ENCODE results near the gene MYO1D.

Gene MYO1D

GRCh38 chr17:32795339-32795979 is 81.5 kb downstream of the MYO1D start:
- Histone ChIP-seq H3K9me2 (replicated peaks; ENCODE audit: insufficient read depth, low read length) (no peaks in the 10 kb centered on the region), H4K20me1 (ENCODE audit: insufficient read depth, low read length) (no peaks in the 10 kb centered on the region), H3K79me2 (ENCODE audit: low read length) (peaks cover 53% of the 10 kb centered on the region), H3K9ac (ENCODE audit: low read length) (no peak overlapping the region), H3K4me2 (ENCODE audit: low read depth, low read length) (no peak overlapping the region), H2AFZ (ENCODE audit: low read length) (no peak overlapping the region), H3K27ac (ENCODE audit: low read length) (no peak overlapping the region), H3K9me3 (replicated peaks; ENCODE audit: insufficient read depth, low read length) (no peaks in the 10 kb centered on the region), H3K36me3 (replicated peaks; ENCODE audit: insufficient read depth, low read length) (no peaks in the 10 kb centered on the region), H3K4me1 (ENCODE audit: low read length) (peaks cover 11% of the 10 kb centered on the region; the same call in 1 of the 2 replicates), H3K4me3 (ENCODE audit: low read length) (no peak overlapping the region), H3F3A (ENCODE audit: insufficient read depth, low read length) (no peaks in the 10 kb centered on the region), H3K27me3 (replicated peaks; ENCODE audit: insufficient read depth, low read length) (no peaks in the 10 kb centered on the region)
- TF ChIP-seq EZH2 (optimal IDR thresholded peaks at IDR 0.05; ENCODE audit: low read depth, low read length) (no peak), EZH2phosphoT487 (IDR thresholded peaks at IDR 0.05; ENCODE audit: low read length) (no peak), CTCF (IDR thresholded peaks at IDR 0.05; ENCODE audit: low read length) (no peak)
- DNase-seq, result no peak

GRCh38 chr17:32794533-32795246 is 82.2 kb downstream of the MYO1D start:
- Histone ChIP-seq H3K9me2 (replicated peaks; ENCODE audit: insufficient read depth, low read length) (no peaks in the 10 kb centered on the region), H3K27ac (ENCODE audit: low read length) (no peak overlapping the region), H3K4me2 (ENCODE audit: low read depth, low read length) (no peak overlapping the region), H3K4me3 (ENCODE audit: low read length) (no peak overlapping the region), H3K27me3 (replicated peaks; ENCODE audit: insufficient read depth, low read length) (no peaks in the 10 kb centered on the region), H3K4me1 (ENCODE audit: low read length) (peaks cover 11% of the 10 kb centered on the region; the same call in 1 of the 2 replicates), H3K36me3 (replicated peaks; ENCODE audit: insufficient read depth, low read length) (no peaks in the 10 kb centered on the region), H3K9ac (ENCODE audit: low read length) (no peak overlapping the region), H2AFZ (ENCODE audit: low read length) (no peak overlapping the region), H3K9me3 (replicated peaks; ENCODE audit: insufficient read depth, low read length) (no peaks in the 10 kb centered on the region), H3F3A (ENCODE audit: insufficient read depth, low read length) (no peaks in the 10 kb centered on the region), H4K20me1 (ENCODE audit: insufficient read depth, low read length) (no peaks in the 10 kb centered on the region), H3K79me2 (ENCODE audit: low read length) (peaks cover 47% of the 10 kb centered on the region)
- no peak for DNase-seq
- TF ChIP-seq EZH2phosphoT487 (IDR thresholded peaks at IDR 0.05; ENCODE audit: low read length) (no peak), CTCF (IDR thresholded peaks at IDR 0.05; ENCODE audit: low read length) (no peak), EZH2 (optimal IDR thresholded peaks at IDR 0.05; ENCODE audit: low read depth, low read length) (no peak)

GRCh38 chr17:32793841-32794240 is 83.1 kb downstream of the MYO1D start:
- Histone ChIP-seq H3K79me2 (ENCODE audit: low read length) (peaks cover 38% of the 10 kb centered on the region), H3K4me3 (ENCODE audit: low read length) (no peak overlapping the region), H3K27me3 (replicated peaks; ENCODE audit: insufficient read depth, low read length) (no peaks in the 10 kb centered on the region), H3F3A (ENCODE audit: insufficient read depth, low read length) (no peaks in the 10 kb centered on the region), H3K9me2 (replicated peaks; ENCODE audit: insufficient read depth, low read length) (no peaks in the 10 kb centered on the region), H3K9ac (ENCODE audit: low read length) (no peak overlapping the region), H3K4me2 (ENCODE audit: low read depth, low read length) (no peak overlapping the region), H4K20me1 (ENCODE audit: insufficient read depth, low read length) (no peaks in the 10 kb centered on the region), H3K9me3 (replicated peaks; ENCODE audit: insufficient read depth, low read length) (no peaks in the 10 kb centered on the region), H3K4me1 (ENCODE audit: low read length) (peaks cover 11% of the 10 kb centered on the region; the same call in 1 of the 2 replicates), H3K27ac (ENCODE audit: low read length) (no peak overlapping the region), H3K36me3 (replicated peaks; ENCODE audit: insufficient read depth, low read length) (no peaks in the 10 kb centered on the region), H2AFZ (ENCODE audit: low read length) (no peak overlapping the region)
- TF ChIP-seq EZH2 (optimal IDR thresholded peaks at IDR 0.05; ENCODE audit: low read depth, low read length) (no peak), EZH2phosphoT487 (IDR thresholded peaks at IDR 0.05; ENCODE audit: low read length) (no peak), CTCF (IDR thresholded peaks at IDR 0.05; ENCODE audit: low read length) (no peak)
- no peak for DNase-seq

Measured in MM.1S (cell line).